Bronchial smooth muscle cell (primary cell): ENCODE data around the gene ATXN7. TPM values are rescaled to one million over a fixed set of nuclear protein-coding genes. Genes with fewer than 3 reads are reported as not detected.

Experiments used
- total RNA-seq: library from RNA; depleted of rRNA; stranded (reverse); fragments of >200 nt; gene quantifications from 2 replicates; pipeline ENCODE4 v1.2.1, GENCODE V29; 2014

Gene ATXN7, protein sequence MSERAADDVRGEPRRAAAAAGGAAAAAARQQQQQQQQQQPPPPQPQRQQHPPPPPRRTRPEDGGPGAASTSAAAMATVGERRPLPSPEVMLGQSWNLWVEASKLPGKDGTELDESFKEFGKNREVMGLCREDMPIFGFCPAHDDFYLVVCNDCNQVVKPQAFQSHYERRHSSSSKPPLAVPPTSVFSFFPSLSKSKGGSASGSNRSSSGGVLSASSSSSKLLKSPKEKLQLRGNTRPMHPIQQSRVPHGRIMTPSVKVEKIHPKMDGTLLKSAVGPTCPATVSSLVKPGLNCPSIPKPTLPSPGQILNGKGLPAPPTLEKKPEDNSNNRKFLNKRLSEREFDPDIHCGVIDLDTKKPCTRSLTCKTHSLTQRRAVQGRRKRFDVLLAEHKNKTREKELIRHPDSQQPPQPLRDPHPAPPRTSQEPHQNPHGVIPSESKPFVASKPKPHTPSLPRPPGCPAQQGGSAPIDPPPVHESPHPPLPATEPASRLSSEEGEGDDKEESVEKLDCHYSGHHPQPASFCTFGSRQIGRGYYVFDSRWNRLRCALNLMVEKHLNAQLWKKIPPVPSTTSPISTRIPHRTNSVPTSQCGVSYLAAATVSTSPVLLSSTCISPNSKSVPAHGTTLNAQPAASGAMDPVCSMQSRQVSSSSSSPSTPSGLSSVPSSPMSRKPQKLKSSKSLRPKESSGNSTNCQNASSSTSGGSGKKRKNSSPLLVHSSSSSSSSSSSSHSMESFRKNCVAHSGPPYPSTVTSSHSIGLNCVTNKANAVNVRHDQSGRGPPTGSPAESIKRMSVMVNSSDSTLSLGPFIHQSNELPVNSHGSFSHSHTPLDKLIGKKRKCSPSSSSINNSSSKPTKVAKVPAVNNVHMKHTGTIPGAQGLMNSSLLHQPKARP
- total RNA-seq, result 6.1 and 8.0 TPM in 2 replicates

DNA sequence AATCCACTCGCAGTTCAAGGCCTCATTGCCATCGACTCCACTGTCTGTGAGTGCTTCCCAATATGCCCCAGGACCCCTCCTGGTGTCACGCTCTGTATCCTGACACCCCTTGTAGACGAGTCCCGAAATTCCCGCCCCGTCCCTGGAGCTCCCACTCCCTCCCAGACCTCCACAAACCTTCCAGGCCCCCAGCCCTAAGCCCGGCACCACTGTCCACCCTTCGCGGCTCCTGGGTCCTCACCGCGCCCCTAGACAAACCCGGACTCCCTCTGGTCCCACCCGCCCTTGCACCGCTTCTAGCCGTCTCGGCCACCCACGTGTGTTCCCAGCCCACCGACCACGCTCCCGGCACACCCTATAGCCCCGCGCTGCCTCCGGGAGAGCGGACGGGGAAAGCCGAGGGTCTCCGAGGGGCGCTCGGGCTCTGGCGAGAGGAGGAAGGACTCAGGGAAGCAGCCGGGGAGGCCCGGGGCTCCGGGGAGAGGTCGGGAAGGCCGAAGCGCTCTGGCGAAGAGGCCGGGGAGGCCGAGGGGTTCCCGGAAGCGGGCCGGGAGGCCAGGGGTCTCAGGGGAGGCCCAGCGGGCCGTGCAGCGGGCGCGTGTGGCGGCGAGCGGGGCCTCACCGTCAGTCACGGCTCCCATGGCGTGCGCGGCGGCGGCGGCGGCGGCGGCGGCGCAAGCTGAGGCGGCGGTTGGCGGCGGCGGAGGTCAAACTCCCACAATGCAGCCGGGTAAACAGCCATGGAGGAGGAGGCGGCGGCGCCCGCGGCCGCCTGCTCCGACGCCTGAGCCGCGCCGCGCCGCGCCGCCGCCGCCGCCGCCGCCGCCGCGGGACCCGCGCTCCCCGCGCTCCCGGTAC, at the start of gene ATXN7, which contains the start of gene THOC7:
Gene ATXN7 (plus strand): TSS at position 718 of the 858 bp plus-strand sequence. CDS start 48,732 bp downstream, outside the sequence.
Gene THOC7 (minus strand): TSS at position 656 of the 858 bp plus-strand sequence. CDS start 15 bp downstream, at position 641.

DNA sequence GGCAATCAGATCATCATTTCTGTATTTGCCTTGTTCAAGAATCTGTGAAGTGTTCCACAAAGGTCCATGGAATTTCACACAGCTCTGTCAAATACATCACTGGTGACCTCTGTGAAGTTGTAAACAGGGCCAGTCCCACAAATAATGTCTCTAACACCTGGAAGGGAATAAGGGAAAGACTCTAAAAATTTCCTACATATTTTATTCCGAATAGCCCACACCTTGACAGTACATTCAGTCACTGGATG, 44.6 kb upstream of the ATXN7 start, which contains the start of gene C3orf49:
Gene C3orf49 (plus strand): TSS at position 149 of the 248 bp plus-strand sequence. CDS start 173 bp downstream, outside the sequence.

DNA sequence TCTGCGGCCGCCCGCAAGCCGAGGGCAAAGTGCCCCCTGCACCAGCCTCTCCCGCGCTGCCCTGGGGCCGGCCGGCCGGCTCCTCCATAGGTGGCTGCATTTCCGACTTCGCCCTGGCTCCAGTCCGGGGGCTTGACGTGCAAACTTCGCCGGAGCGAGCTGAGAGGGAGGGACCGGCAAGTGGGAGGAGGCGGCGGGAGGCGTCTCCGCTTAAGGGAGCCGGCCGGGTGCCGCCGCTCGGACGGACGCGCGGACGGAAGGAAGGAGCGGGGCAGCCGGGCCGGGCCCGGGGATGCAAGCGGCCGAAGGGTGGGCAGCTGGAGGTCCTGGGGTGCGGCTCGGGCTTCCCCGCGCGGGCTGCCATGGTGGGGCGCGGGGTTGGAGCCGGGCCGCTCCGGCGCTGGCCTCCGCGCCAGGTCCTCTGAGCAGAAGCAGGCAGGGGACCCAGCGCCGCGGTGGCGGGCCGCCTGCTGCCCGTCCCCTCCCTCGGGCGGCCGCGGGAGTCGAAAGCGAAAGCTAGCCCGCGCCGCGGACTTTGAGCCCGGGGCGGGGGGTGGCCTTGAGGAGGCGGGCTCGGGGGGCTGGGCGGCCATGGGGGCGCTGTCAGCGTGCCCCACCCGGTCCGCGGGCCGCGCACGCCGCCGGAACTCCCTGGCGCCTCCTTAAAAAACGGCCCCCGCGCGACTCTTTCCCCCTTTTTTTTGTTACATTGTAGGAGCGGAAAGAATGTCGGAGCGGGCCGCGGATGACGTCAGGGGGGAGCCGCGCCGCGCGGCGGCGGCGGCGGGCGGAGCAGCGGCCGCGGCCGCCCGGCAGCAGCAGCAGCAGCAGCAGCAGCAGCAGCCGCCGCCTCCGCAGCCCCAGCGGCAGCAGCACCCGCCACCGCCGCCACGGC, 48.5 kb downstream of the ATXN7 start, which contains the start of gene SCAANT1:
Gene SCAANT1 (minus strand): TSS at position 511 of the 895 bp plus-strand sequence.

DNA sequence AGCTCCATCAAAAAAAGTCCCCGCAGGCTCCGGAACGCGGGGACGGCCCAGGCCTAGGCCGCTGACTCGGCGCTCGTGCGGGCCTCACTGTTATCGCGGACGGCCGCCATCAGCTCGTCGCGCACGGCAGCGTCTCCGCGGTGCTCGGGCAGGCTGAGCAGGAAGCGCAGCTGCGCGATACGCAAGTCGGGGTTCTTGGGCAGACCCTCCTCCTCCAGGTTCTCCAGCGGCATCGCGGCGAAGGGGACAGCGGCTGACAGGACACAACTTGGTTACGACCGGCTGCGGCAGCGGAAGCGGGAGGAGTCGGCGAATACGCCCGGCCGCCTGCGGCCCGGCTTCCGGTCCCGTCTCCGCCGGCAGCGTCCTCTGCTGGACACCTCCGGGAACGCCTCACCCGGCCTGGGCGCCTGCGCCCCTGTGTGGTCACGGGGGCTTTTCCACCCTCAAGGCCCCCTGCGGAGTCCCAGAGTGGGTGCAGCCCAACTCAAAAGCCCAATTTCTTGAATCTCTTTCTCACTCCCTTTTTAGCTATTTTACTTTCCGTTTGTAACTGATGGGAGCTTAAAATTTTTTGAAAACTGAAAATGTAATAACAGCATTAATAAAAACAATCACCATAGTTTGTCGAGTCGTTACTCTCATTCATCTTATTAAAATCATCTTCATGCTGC, 159.7 kb downstream of the ATXN7 start, which contains the start of gene PSMD6:
Gene PSMD6 (minus strand): TSS at position 308 of the 674 bp plus-strand sequence. CDS start 75 bp downstream, at position 233.

Other genes starting within 250 kb of the ATXN7 start
- gene SNTN, start 211.2 kb upstream of the ATXN7 start, total RNA-seq, result not detected in 2 replicates
- not detected in 2 replicates for gene C3orf49, start 44.6 kb upstream of the ATXN7 start, total RNA-seq
- 30.1 and 45.4 TPM in 2 replicates for gene THOC7, start 62 bp upstream of the ATXN7 start, total RNA-seq
- gene SCAANT1, start 48.5 kb downstream of the ATXN7 start, total RNA-seq, result not detected in 2 replicates
- gene PSMD6, start 159.6 kb downstream of the ATXN7 start, total RNA-seq, result 84.3 and 97.0 TPM in 2 replicates